Muscle layer of colon (tissue), 2 donors: ENCODE data around the gene GPRC5D.

Experiments
- H3K27ac ChIP-seq: one replicate; pipeline ENCODE4 v1.7.0; 2013; ENCODE audit warnings: low read depth, mild to moderate bottlenecking, low read length, moderate library complexity
- H3K27me3 ChIP-seq, 2 donors: one replicate each; pipeline ENCODE4 v1.7.0; 2013; ENCODE audit warnings: low read length in 2 of 2, mild to moderate bottlenecking in 2 of 2; ENCODE audit not compliant: insufficient read depth in 2 of 2, control insufficient read depth in 1 of 2
- H3K36me3 ChIP-seq: one replicate; pipeline ENCODE4 v1.7.0; 2013; ENCODE audit warnings: mild to moderate bottlenecking, low read length; ENCODE audit not compliant: insufficient read depth
- H3K4me1 ChIP-seq: one replicate; pipeline ENCODE4 v1.7.0; 2013; ENCODE audit warnings: mild to moderate bottlenecking, low read length; ENCODE audit not compliant: insufficient read depth
- H3K4me3 ChIP-seq, 2 donors: one replicate each; pipeline ENCODE4 v1.7.0; 2013; ENCODE audit warnings: low read length in 2 of 2, low read depth in 1 of 2, mild to moderate bottlenecking in 1 of 2, moderate library complexity in 1 of 2
- H3K9ac ChIP-seq: one replicate; pipeline ENCODE4 v1.7.0; 2013; ENCODE audit warnings: low read length
- H3K9me3 ChIP-seq: one replicate; pipeline ENCODE4 v1.7.0; 2013; ENCODE audit warnings: mild to moderate bottlenecking, low read length
- donor health status: abdominal sarcoma.
- donor health status: Adenocarcinoma of cecum.

GPRC5D gene

GRCh38 chr12:12951504-12951903, 466 bp downstream of the GPRC5D start:
- H3K9ac ChIP-seq: no peak overlapping the region
- no peak overlapping the region for H3K4me3 ChIP-seq
- no peak overlapping the region for H3K27ac ChIP-seq
- H3K36me3 ChIP-seq: no peaks in the 10 kb centered on the region
- H3K27me3 ChIP-seq: no peaks in the 10 kb centered on the region
- no peaks in the 10 kb centered on the region for H3K4me1 ChIP-seq
- no peaks in the 10 kb centered on the region for H3K9me3 ChIP-seq

GRCh38 chr12:12947902-12948301, 4.1 kb downstream of the GPRC5D start:
- Histone ChIP-seq H3K27me3 (no peaks in the 10 kb centered on the region), H3K27ac (no peak overlapping the region), H3K9me3 (no peaks in the 10 kb centered on the region), H3K4me3 (no peak overlapping the region), H3K36me3 (no peaks in the 10 kb centered on the region), H3K4me1 (no peaks in the 10 kb centered on the region), H3K9ac (no peak overlapping the region)

GRCh38 chr12:12946686-12947355, 5.1 kb downstream of the GPRC5D start:
- Histone ChIP-seq H3K4me1 (no peaks in the 10 kb centered on the region), H3K27me3 (no peaks in the 10 kb centered on the region), H3K27ac (no peak overlapping the region), H3K4me3 (no peak overlapping the region), H3K9me3 (no peaks in the 10 kb centered on the region), H3K36me3 (no peaks in the 10 kb centered on the region), H3K9ac (no peak overlapping the region)

- Histone ChIP-seq H3K9me3 (no peaks in the 10 kb centered on the region), H3K36me3 (no peaks in the 10 kb centered on the region), H3K27ac (no peak overlapping the region), H3K9ac (no peak overlapping the region), H3K27me3 (no peaks in the 10 kb centered on the region), H3K4me3 (no peak overlapping the region), H3K4me1 (no peaks in the 10 kb centered on the region)
Measured at GRCh38 chr12:12945591-12945990, 6.4 kb downstream of the GPRC5D start.

- Histone ChIP-seq H3K36me3 (no peaks in the 10 kb centered on the region), H3K9ac (no peak overlapping the region), H3K27ac (no peak overlapping the region), H3K4me1 (no peaks in the 10 kb centered on the region), H3K9me3 (no peaks in the 10 kb centered on the region), H3K27me3 (no peaks in the 10 kb centered on the region), H3K4me3 (no peak overlapping the region)
Measured at GRCh38 chr12:12943586-12944260, 8.2 kb downstream of the GPRC5D start.

GRCh38 chr12:12941450-12942350, 10.3 kb downstream of the GPRC5D start:
- no peak overlapping the region for H3K27ac ChIP-seq

GRCh38 chr12:12939888-12940287, 12.1 kb downstream of the GPRC5D start:
- no peak overlapping the region for H3K27ac ChIP-seq
- no peak overlapping the region for H3K4me3 ChIP-seq
- no peaks in the 10 kb centered on the region for H3K27me3 ChIP-seq
- H3K4me1 ChIP-seq: no peaks in the 10 kb centered on the region
- H3K9me3 ChIP-seq: no peaks in the 10 kb centered on the region
- no peak overlapping the region for H3K9ac ChIP-seq
- H3K36me3 ChIP-seq: no peaks in the 10 kb centered on the region

More at GRCh38 chr12:12941450-12942350, 10.3 kb downstream of the GPRC5D start:
- Histone ChIP-seq H3K4me1 (no peaks in the 10 kb centered on the region), H3K4me3 (no peak overlapping the region), H3K36me3 (no peaks in the 10 kb centered on the region), H3K9ac (no peak overlapping the region), H3K9me3 (no peaks in the 10 kb centered on the region), H3K27me3 (no peaks in the 10 kb centered on the region)

- Histone ChIP-seq H3K9me3 (no peaks in the 10 kb centered on the region), H3K4me3 (no peak overlapping the region), H3K36me3 (no peaks in the 10 kb centered on the region), H3K9ac (no peak overlapping the region), H3K4me1 (no peaks in the 10 kb centered on the region), H3K27ac (no peak overlapping the region), H3K27me3 (no peaks in the 10 kb centered on the region)
Measured at GRCh38 chr12:12938541-12938940, 13.4 kb downstream of the GPRC5D start.

GRCh38 chr12:12936983-12937491, 14.9 kb downstream of the GPRC5D start:
- no peaks in the 10 kb centered on the region for H3K4me1 ChIP-seq
- H3K9ac ChIP-seq: no peak overlapping the region
- H3K27me3 ChIP-seq: no peaks in the 10 kb centered on the region
- no peak overlapping the region for H3K27ac ChIP-seq
- H3K4me3 ChIP-seq: no peak overlapping the region
- no peaks in the 10 kb centered on the region for H3K9me3 ChIP-seq
- no peaks in the 10 kb centered on the region for H3K36me3 ChIP-seq

- Histone ChIP-seq H3K4me3 (no peak overlapping the region), H3K36me3 (no peaks in the 10 kb centered on the region), H3K9ac (no peak overlapping the region), H3K27ac (no peak overlapping the region), H3K9me3 (no peaks in the 10 kb centered on the region), H3K27me3 (no peaks in the 10 kb centered on the region), H3K4me1 (no peaks in the 10 kb centered on the region)
Measured at GRCh38 chr12:12934556-12934955, 17.4 kb downstream of the GPRC5D start.

GRCh38 chr12:12933742-12934141, 18.2 kb downstream of the GPRC5D start:
- no peaks in the 10 kb centered on the region for H3K9me3 ChIP-seq
- H3K27ac ChIP-seq: no peak overlapping the region
- no peaks in the 10 kb centered on the region for H3K36me3 ChIP-seq
- no peak overlapping the region for H3K9ac ChIP-seq
- H3K4me3 ChIP-seq: no peak overlapping the region
- H3K4me1 ChIP-seq: no peaks in the 10 kb centered on the region
- H3K27me3 ChIP-seq: no peaks in the 10 kb centered on the region
